HepG2 (cell line): Measurements from ENCODE around the gene MFRP. TPM values are rescaled to one million over a fixed set of nuclear protein-coding genes. Genes with fewer than 3 reads are reported as not detected.

Source experiments
- DPF2 ChIP-seq: sonication (generic); formaldehyde crosslinking; IDR thresholded peaks from 2 replicates; pipeline ENCODE4 v1.4.0; 2020; ENCODE audit warnings: mild to moderate bottlenecking, low read depth, missing genetic modification reagents, borderline replicate concordance
- NFIB ChIP-seq: sonication (generic); formaldehyde crosslinking; IDR thresholded peaks from 2 replicates; pipeline ENCODE4 v1.9.0; 2021; ENCODE audit warnings: missing genetic modification reagents, mild to moderate bottlenecking, borderline replicate concordance
- REPIN1 ChIP-seq: sonication (generic); formaldehyde crosslinking; IDR thresholded peaks from 2 replicates; pipeline ENCODE4 v1.8.0; 2022; ENCODE audit warnings: missing genetic modification reagents, low read depth, mild to moderate bottlenecking, borderline replicate concordance
- SMYD3 ChIP-seq: sonication (generic); formaldehyde crosslinking; IDR thresholded peaks from 2 replicates; pipeline ENCODE4 v1.8.1; 2023; ENCODE audit warnings: mild to moderate bottlenecking, missing genetic modification reagents
- ZNF292 ChIP-seq: sonication (generic); formaldehyde crosslinking; IDR thresholded peaks from 2 replicates; pipeline ENCODE4 v1.8.1; 2022; ENCODE audit warnings: mild to moderate bottlenecking, low read depth, missing genetic modification reagents, borderline replicate concordance
- ZNF484 ChIP-seq: sonication (generic); formaldehyde crosslinking; IDR thresholded peaks from 2 replicates; pipeline ENCODE4 v1.5.1; 2020; ENCODE audit warnings: mild to moderate bottlenecking, low read depth, missing genetic modification reagents, borderline replicate concordance
- polyA plus RNA-seq, 8 experiments: library from polyadenylated mRNA; depleted of rRNA in 3 of 8; stranded (reverse) in 7 of 8; unstranded in 1 of 8; fragments of >200 nt; fragmentation: Illumina TruSeq in 4 of 8; extraction: Trizol in 4 of 8; gene quantifications; 2 replicates each; pipeline versions ENCODE4 v1.2.1 to v1.2.3, GENCODE V29; 2011 to 2016; ENCODE audit warnings: low read depth in 4 of 8, missing spikeins in 1 of 8, mixed read lengths in 1 of 8; ENCODE audit not compliant: insufficient read depth in 1 of 8
- total RNA-seq, 5 experiments: library from RNA; depleted of rRNA; stranded (reverse); fragments of >200 nt; fragmentation: Illumina TruSeq; extraction: Trizol; gene quantifications; 2 replicates each; pipeline ENCODE4 v1.2.3, GENCODE V29; 2016; ENCODE audit warnings: low read depth in 1 of 5
- TF ChIP-seq, protein P1 (sequence below): sonication (generic); formaldehyde crosslinking; IDR thresholded peaks from 2 replicates; pipeline ENCODE4 v1.5.0; 2020; ENCODE audit warnings: mild to moderate bottlenecking, missing genetic modification reagents, moderate library complexity
- TF ChIP-seq, protein P2 (sequence below): sonication (generic); formaldehyde crosslinking; conservative IDR thresholded peaks from 2 replicates; pipeline ENCODE4 v1.8.0; 2022; ENCODE audit warnings: missing genetic modification reagents
- TF ChIP-seq, protein P3 (sequence below): sonication (generic); formaldehyde crosslinking; IDR thresholded peaks from 2 replicates; pipeline ENCODE4 v1.4.0; 2020; ENCODE audit warnings: missing genetic modification reagents
- TF ChIP-seq, protein P4 (sequence below): sonication (generic); formaldehyde crosslinking; IDR thresholded peaks from 2 replicates; pipeline ENCODE4 v1.5.1; 2020; ENCODE audit warnings: missing genetic modification reagents, mild to moderate bottlenecking, borderline replicate concordance

MFRP gene
- total and polyA plus RNA-seq, 2 of the 13 experiments (the other 11 are each of a cell fraction or from before 2014, with no cell fraction given) = not detected

DNA sequence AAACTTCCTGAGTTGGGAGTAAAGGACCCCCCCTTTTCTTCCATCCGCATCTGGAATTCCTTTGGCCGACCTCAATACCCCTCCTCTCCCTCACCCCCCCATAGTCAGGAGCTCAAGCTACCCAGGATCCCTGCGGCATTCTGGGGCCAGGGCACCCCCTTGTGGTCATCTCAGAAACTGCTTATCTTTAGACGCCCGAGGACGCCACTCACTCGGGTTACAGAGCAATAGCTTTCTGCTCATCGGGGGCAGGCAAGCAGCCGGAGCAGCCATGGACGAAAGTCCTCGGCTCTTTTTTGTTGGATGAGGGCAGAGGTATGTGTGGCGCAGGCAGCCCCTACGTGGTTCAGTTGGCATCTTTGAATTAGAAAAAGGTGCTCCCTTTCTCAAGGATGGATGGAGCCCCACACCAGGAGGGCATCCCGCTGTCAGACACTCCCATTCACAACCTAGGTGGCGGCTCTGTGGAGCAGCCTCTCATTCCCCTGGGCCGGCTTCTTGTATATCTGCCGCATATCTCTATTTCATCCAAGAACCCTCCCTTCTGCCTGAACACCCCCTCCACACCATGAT lies 8.1 kb downstream of the MFRP start (continued):
- TF ChIP-seq, protein P1, sequence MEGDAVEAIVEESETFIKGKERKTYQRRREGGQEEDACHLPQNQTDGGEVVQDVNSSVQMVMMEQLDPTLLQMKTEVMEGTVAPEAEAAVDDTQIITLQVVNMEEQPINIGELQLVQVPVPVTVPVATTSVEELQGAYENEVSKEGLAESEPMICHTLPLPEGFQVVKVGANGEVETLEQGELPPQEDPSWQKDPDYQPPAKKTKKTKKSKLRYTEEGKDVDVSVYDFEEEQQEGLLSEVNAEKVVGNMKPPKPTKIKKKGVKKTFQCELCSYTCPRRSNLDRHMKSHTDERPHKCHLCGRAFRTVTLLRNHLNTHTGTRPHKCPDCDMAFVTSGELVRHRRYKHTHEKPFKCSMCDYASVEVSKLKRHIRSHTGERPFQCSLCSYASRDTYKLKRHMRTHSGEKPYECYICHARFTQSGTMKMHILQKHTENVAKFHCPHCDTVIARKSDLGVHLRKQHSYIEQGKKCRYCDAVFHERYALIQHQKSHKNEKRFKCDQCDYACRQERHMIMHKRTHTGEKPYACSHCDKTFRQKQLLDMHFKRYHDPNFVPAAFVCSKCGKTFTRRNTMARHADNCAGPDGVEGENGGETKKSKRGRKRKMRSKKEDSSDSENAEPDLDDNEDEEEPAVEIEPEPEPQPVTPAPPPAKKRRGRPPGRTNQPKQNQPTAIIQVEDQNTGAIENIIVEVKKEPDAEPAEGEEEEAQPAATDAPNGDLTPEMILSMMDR (CRISPR knock-in tag) = peak; percentile 83
- TF ChIP-seq DPF2 (CRISPR knock-in tag) = no peak
- TF ChIP-seq, protein P2, sequence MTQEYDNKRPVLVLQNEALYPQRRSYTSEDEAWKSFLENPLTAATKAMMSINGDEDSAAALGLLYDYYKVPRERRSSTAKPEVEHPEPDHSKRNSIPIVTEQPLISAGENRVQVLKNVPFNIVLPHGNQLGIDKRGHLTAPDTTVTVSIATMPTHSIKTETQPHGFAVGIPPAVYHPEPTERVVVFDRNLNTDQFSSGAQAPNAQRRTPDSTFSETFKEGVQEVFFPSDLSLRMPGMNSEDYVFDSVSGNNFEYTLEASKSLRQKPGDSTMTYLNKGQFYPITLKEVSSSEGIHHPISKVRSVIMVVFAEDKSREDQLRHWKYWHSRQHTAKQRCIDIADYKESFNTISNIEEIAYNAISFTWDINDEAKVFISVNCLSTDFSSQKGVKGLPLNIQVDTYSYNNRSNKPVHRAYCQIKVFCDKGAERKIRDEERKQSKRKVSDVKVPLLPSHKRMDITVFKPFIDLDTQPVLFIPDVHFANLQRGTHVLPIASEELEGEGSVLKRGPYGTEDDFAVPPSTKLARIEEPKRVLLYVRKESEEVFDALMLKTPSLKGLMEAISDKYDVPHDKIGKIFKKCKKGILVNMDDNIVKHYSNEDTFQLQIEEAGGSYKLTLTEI (CRISPR knock-in tag) = no peak
- TF ChIP-seq REPIN1 (CRISPR knock-in tag) = no peak
- TF ChIP-seq, protein P3, sequence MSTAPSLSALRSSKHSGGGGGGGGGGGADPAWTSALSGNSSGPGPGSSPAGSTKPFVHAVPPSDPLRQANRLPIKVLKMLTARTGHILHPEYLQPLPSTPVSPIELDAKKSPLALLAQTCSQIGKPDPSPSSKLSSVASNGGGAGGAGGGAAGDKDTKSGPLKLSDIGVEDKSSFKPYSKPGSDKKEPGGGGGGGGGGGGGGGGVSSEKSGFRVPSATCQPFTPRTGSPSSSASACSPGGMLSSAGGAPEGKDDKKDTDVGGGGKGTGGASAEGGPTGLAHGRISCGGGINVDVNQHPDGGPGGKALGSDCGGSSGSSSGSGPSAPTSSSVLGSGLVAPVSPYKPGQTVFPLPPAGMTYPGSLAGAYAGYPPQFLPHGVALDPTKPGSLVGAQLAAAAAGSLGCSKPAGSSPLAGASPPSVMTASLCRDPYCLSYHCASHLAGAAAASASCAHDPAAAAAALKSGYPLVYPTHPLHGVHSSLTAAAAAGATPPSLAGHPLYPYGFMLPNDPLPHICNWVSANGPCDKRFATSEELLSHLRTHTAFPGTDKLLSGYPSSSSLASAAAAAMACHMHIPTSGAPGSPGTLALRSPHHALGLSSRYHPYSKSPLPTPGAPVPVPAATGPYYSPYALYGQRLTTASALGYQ (CRISPR knock-in tag) = no peak
- no peak for TF ChIP-seq SMYD3 (CRISPR knock-in tag)
- TF ChIP-seq, protein P4, sequence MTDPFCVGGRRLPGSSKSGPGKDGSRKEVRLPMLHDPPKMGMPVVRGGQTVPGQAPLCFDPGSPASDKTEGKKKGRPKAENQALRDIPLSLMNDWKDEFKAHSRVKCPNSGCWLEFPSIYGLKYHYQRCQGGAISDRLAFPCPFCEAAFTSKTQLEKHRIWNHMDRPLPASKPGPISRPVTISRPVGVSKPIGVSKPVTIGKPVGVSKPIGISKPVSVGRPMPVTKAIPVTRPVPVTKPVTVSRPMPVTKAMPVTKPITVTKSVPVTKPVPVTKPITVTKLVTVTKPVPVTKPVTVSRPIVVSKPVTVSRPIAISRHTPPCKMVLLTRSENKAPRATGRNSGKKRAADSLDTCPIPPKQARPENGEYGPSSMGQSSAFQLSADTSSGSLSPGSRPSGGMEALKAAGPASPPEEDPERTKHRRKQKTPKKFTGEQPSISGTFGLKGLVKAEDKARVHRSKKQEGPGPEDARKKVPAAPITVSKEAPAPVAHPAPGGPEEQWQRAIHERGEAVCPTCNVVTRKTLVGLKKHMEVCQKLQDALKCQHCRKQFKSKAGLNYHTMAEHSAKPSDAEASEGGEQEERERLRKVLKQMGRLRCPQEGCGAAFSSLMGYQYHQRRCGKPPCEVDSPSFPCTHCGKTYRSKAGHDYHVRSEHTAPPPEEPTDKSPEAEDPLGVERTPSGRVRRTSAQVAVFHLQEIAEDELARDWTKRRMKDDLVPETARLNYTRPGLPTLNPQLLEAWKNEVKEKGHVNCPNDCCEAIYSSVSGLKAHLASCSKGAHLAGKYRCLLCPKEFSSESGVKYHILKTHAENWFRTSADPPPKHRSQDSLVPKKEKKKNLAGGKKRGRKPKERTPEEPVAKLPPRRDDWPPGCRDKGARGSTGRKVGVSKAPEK (CRISPR knock-in tag) = no peak
- TF ChIP-seq ZNF292 (CRISPR knock-in tag) = no peak
- no peak for TF ChIP-seq NFIB (CRISPR knock-in tag)
- TF ChIP-seq ZNF484 (CRISPR knock-in tag) = no peak
